SU-DHL-6 (cell line): ENCODE measurements around the gene STMN1.

Experiments
- CTCF ChIP-seq: fragments of 200-600 bp; sonication (generic); IDR thresholded peaks from one replicate; pipeline ENCODE4 v1.5.1; 2017; ENCODE audit warnings: antibody characterized with exemption, mild to moderate bottlenecking, low read length, moderate library complexity; ENCODE audit not compliant: insufficient read depth, poor library complexity, severe bottlenecking
- EZH2phosphoT487 ChIP-seq: fragments of 200-600 bp; sonication (generic), shearing (Covaris generic); conservative IDR thresholded peaks from 2 replicates; pipeline ENCODE4 v1.6.1; 2018; ENCODE audit warnings: mild to moderate bottlenecking, antibody characterized with exemption, low read length, moderate library complexity, mixed read lengths

DNA sequence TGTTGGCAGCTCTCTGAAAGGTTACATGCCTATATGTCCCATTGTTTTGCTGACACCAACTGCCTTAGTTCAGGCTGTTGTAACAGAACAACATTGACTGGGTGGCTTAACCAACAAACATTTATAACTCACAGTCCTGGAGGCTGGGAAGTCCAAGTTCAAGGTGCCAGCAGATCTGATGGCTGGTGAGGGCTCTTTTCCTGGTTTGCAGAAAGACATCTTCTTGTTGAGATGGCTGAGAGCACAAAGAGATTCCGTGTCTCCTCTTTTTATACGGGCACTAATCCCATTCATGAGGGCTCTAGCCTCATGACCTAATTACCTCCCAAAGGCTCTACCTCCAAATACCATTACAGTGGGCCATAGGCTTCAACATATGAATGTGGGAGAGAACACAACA, 10.2 kb upstream of the STMN1 start:
- TF ChIP-seq CTCF: no peak
- TF ChIP-seq EZH2phosphoT487: no peak
